ENCODE data around the gene PDGFD.
A peak's percentile ranks its signal among the peaks of the same experiment; 100 is the strongest.

The PDGFD gene

GRCh38 chr11:104011044-104011443, 152.9 kb downstream of the PDGFD start:
- H3K4me3 ChIP-seq (ENCODE audit: low read depth, low read length): no peak overlapping the region
- no peak for TF ChIP-seq CTCF (IDR thresholded peaks at IDR 0.05; ENCODE audit: low read depth, low read length)
- DNase-seq (ENCODE audit: low read depth, low spot score): no peak
- in situ Hi-C loops (cut with HindIII; ENCODE audit: low sequenced_read_pairs): no loop called here

GRCh38 chr11:104009744-104010143, 154.2 kb downstream of the PDGFD start:
- no peak for TF ChIP-seq CTCF (IDR thresholded peaks at IDR 0.05; ENCODE audit: low read depth, low read length)
- DNase-seq (ENCODE audit: low read depth, low spot score): no peak
- in situ Hi-C loops (cut with HindIII; ENCODE audit: low sequenced_read_pairs): no loop called here
- no peak overlapping the region for H3K4me3 ChIP-seq (ENCODE audit: low read depth, low read length)

GRCh38 chr11:104005234-104005855, 158.6 kb downstream of the PDGFD start:
- no peak overlapping the region for H3K4me3 ChIP-seq (ENCODE audit: low read depth, low read length)
- no peak for TF ChIP-seq CTCF (IDR thresholded peaks at IDR 0.05; ENCODE audit: low read depth, low read length)
- no peak for DNase-seq (ENCODE audit: low read depth, low spot score)
- in situ Hi-C loops (cut with HindIII; ENCODE audit: low sequenced_read_pairs): no loop called here

- DNase-seq (ENCODE audit: low read depth, low spot score): peak; percentile 51
These were observed 160.5 kb downstream of the PDGFD start for GRCh38 chr11:104003491-104003890.

GRCh38 chr11:104001561-104002056, 162.3 kb downstream of the PDGFD start:
- DNase-seq (ENCODE audit: low read depth, low spot score): peak; percentile 41
- no peak for TF ChIP-seq CTCF (IDR thresholded peaks at IDR 0.05; ENCODE audit: low read depth, low read length)
- in situ Hi-C loops (cut with HindIII; ENCODE audit: low sequenced_read_pairs): no loop called here
- no peak overlapping the region for H3K4me3 ChIP-seq (ENCODE audit: low read depth, low read length)

More at GRCh38 chr11:104003491-104003890, 160.5 kb downstream of the PDGFD start:
- H3K4me3 ChIP-seq (ENCODE audit: low read depth, low read length): no peak overlapping the region
- in situ Hi-C loops (cut with HindIII; ENCODE audit: low sequenced_read_pairs): no loop called here
- no peak for TF ChIP-seq CTCF (IDR thresholded peaks at IDR 0.05; ENCODE audit: low read depth, low read length)

- in situ Hi-C loops (cut with HindIII; ENCODE audit: low sequenced_read_pairs): no loop called here
- DNase-seq (ENCODE audit: low read depth, low spot score): peak; percentile 36
These were observed 163.1 kb downstream of the PDGFD start for GRCh38 chr11:104000798-104001197.

More at GRCh38 chr11:104000798-104001197, 163.1 kb downstream of the PDGFD start:
- TF ChIP-seq CTCF (IDR thresholded peaks at IDR 0.05; ENCODE audit: low read depth, low read length): no peak
- no peak overlapping the region for H3K4me3 ChIP-seq (ENCODE audit: low read depth, low read length)

All from astrocyte of the spinal cord (primary cell).